Smooth muscle cell (in vitro differentiated cells): ENCODE data around the gene PSMC5. TPM values are rescaled to one million over a fixed set of nuclear protein-coding genes. Genes with fewer than 3 reads are reported as not detected.

Source experiments
- DNase-seq: peaks from one replicate; lab custom pipeline; 2025; ENCODE audit not compliant: unreplicated experiment; lab: John Stamatoyannopoulos, UW
- H2AFZ ChIP-seq: fragments of 200-600 bp; sonication (generic); 2 replicates; pipeline ENCODE4 v1.6.0; 2016; ENCODE audit warnings: antibody characterized with exemption, low read depth, mild to moderate bottlenecking
- H3F3A ChIP-seq: fragments of 200-600 bp; sonication (generic); 2 replicates; pipeline ENCODE4 v1.6.0; 2017; ENCODE audit warnings: antibody characterized with exemption, low read depth
- H3K27ac ChIP-seq: fragments of 200-600 bp; sonication (generic); 2 replicates; pipeline ENCODE4 v1.5.1; 2016; ENCODE audit warnings: low read depth, mild to moderate bottlenecking
- H3K27me3 ChIP-seq: fragments of 200-600 bp; sonication (generic); 2 replicates; pipeline ENCODE4 v1.6.1; 2016; ENCODE audit warnings: low read depth, mild to moderate bottlenecking
- H3K36me3 ChIP-seq: fragments of 200-600 bp; sonication (generic); 2 replicates; pipeline ENCODE4 v1.5.1; 2016; ENCODE audit warnings: low read depth
- H3K4me1 ChIP-seq: fragments of 200-600 bp; sonication (generic); 2 replicates; pipeline ENCODE4 v1.5.1; 2016; ENCODE audit warnings: low read depth
- H3K4me2 ChIP-seq: fragments of 200-600 bp; sonication (generic); 2 replicates; pipeline ENCODE4 v1.6.0; 2016; ENCODE audit warnings: mild to moderate bottlenecking
- H3K4me3 ChIP-seq: fragments of 200-600 bp; sonication (generic); 2 replicates; pipeline ENCODE4 v1.5.1; 2016; ENCODE audit warnings: mild to moderate bottlenecking
- H3K79me2 ChIP-seq: fragments of 200-600 bp; sonication (generic); 2 replicates; pipeline ENCODE4 v1.6.0; 2016; ENCODE audit warnings: low read depth, mild to moderate bottlenecking
- H3K9ac ChIP-seq: fragments of 200-600 bp; sonication (generic); 2 replicates; pipeline ENCODE4 v1.6.0; 2016; ENCODE audit warnings: low read depth
- H3K9me3 ChIP-seq: fragments of 200-600 bp; sonication (generic); replicated peaks from 2 replicates; pipeline ENCODE4 v1.5.1; 2016; ENCODE audit warnings: low read depth
- H4K20me1 ChIP-seq: fragments of 200-600 bp; sonication (generic); 2 replicates; pipeline ENCODE4 v1.6.0; 2016; ENCODE audit warnings: low read depth
- CTCF ChIP-seq: fragments of 200-600 bp; sonication (generic); IDR thresholded peaks from 2 replicates; pipeline ENCODE4 v1.5.1; 2017; ENCODE audit warnings: borderline replicate concordance, mild to moderate bottlenecking, antibody characterized with exemption; ENCODE audit not compliant: insufficient read depth, poor library complexity, severe bottlenecking
- WGBS: methylation state at CpG from one replicate; pipeline ENCODE4 v1.1.7; 2016; ENCODE audit warnings: low lambda C conversion rate; 5-methylcytosine and 5-hydroxymethylcytosine counted together
- polyA plus RNA-seq: library from polyadenylated mRNA; unstranded; fragments of >200 nt; fragmentation: Nextera tagmentation; extraction: Ambion mirVana; gene quantifications from 2 replicates; pipeline ENCODE4 v1.2.1, GENCODE V29; 2016
- total RNA-seq: library from RNA; depleted of rRNA; stranded (reverse); fragments of >200 nt; gene quantifications from 2 replicates; pipeline ENCODE4 v1.2.3, GENCODE V29; 2014

Gene PSMC5
- total and polyA plus RNA-seq, 2 experiments from 2014 or later = 46.2 to 132 TPM

- Histone ChIP-seq H2AFZ (no peak overlapping the region), H3K4me2 (no peak overlapping the region), H3K4me1 (peaks cover 12% of the 10 kb centered on the region), H3K27ac (no peak overlapping the region), H3K4me3 (no peak overlapping the region), H3K79me2 (peaks cover 29% of the 10 kb centered on the region), H3K27me3 (no peaks in the 10 kb centered on the region), H3K9me3 (no peaks in the 10 kb centered on the region), H4K20me1 (peaks cover 9% of the 10 kb centered on the region), H3F3A (no peaks in the 10 kb centered on the region), H3K36me3 (no peaks in the 10 kb centered on the region), H3K9ac (no peak overlapping the region)
- DNase-seq = no peak
- WGBS = 92% methylated on average over 15 of the region's 15 CpGs
- no peak for TF ChIP-seq CTCF
Observed at GRCh38 chr17:63830904-63831491, 3.8 kb downstream of the PSMC5 start.

GRCh38 chr17:63831505-63831904, 4.3 kb downstream of the PSMC5 start:
- no peak for TF ChIP-seq CTCF

GRCh38 chr17:63832014-63832413, 4.8 kb downstream of the PSMC5 start:
- Histone ChIP-seq H3F3A (no peaks in the 10 kb centered on the region), H3K4me1 (peaks cover 8% of the 10 kb centered on the region), H3K27ac (no peak overlapping the region), H3K27me3 (no peaks in the 10 kb centered on the region), H3K4me2 (no peak overlapping the region), H4K20me1 (peaks cover 14% of the 10 kb centered on the region), H3K36me3 (no peaks in the 10 kb centered on the region), H3K9ac (no peak overlapping the region), H2AFZ (no peak overlapping the region), H3K4me3 (no peak overlapping the region), H3K79me2 (peaks cover 32% of the 10 kb centered on the region), H3K9me3 (no peaks in the 10 kb centered on the region)
- no peak for DNase-seq
- WGBS = 97% methylated on average over 5 of the region's 5 CpGs
- TF ChIP-seq CTCF = no peak

More at GRCh38 chr17:63831505-63831904, 4.3 kb downstream of the PSMC5 start:
- H3K79me2 ChIP-seq = peaks cover 29% of the 10 kb centered on the region
- no peak overlapping the region for H2AFZ ChIP-seq
- H3K9me3 ChIP-seq = no peaks in the 10 kb centered on the region
- no peaks in the 10 kb centered on the region for H3K27me3 ChIP-seq
- DNase-seq = no peak
- no peak overlapping the region for H3K27ac ChIP-seq
- H3K4me2 ChIP-seq = no peak overlapping the region
- no peak overlapping the region for H3K4me3 ChIP-seq
- no peaks in the 10 kb centered on the region for H3K36me3 ChIP-seq
- no peak overlapping the region for H3K9ac ChIP-seq
- WGBS = 97% methylated on average over 8 of the region's 8 CpGs
- H3F3A ChIP-seq = no peaks in the 10 kb centered on the region
- peaks cover 8% of the 10 kb centered on the region for H3K4me1 ChIP-seq
- peaks cover 9% of the 10 kb centered on the region for H4K20me1 ChIP-seq

- no peak for DNase-seq
- no peaks in the 10 kb centered on the region for H3F3A ChIP-seq
- H3K9me3 ChIP-seq = no peaks in the 10 kb centered on the region
- peaks cover 19% of the 10 kb centered on the region for H4K20me1 ChIP-seq
- H3K4me3 ChIP-seq = no peak overlapping the region
- 81% methylated on average over 2 of the region's 2 CpGs for WGBS
- H3K27me3 ChIP-seq = no peaks in the 10 kb centered on the region
- peaks cover 36% of the 10 kb centered on the region for H3K79me2 ChIP-seq
- H3K9ac ChIP-seq = no peak overlapping the region
- no peak overlapping the region for H3K4me2 ChIP-seq
- peaks cover 8% of the 10 kb centered on the region for H3K4me1 ChIP-seq
- TF ChIP-seq CTCF = no peak
- H2AFZ ChIP-seq = no peak overlapping the region
- no peaks in the 10 kb centered on the region for H3K36me3 ChIP-seq
- H3K27ac ChIP-seq = no peak overlapping the region
Observed at GRCh38 chr17:63832455-63832854, 5.2 kb downstream of the PSMC5 start.
